Calu3 (cell line): ENCODE data around the gene NME1. TPM values are rescaled to one million over a fixed set of nuclear protein-coding genes. Genes with fewer than 3 reads are reported as not detected.
"Not testable (repeated sequence)": the region's sequence is repeated elsewhere in the genome, so short reads cannot be mapped to it uniquely, and the experiment has no call there.

Experiments used
- BruUV-seq: library from RNA; stranded (reverse); fragments of 400-500 nt; replicated peaks from 2 replicates; lab custom pipeline; 2021; lab: Mats Ljungman, UMichigan
- CTCF ChIA-PET: fragments of 300-600 bp; sonication (Branson Sonifier 250); formaldehyde crosslinking; loops from one replicate; lab custom pipeline; 2022; ENCODE audit warnings: antibody characterized with exemption; lab: Charles Lee
- DNase-seq: peaks from one replicate; pipeline ENCODE4 v3.0.0; 2022
- H3K27ac Mint-ChIP-seq: one replicate; pipeline ENCODE4 v1.8.0; 2022; ENCODE audit warnings: mixed read lengths; ENCODE audit not compliant: unreplicated experiment
- H3K27me3 Mint-ChIP-seq: one replicate; pipeline ENCODE4 v1.8.0; 2022; ENCODE audit warnings: mixed read lengths; ENCODE audit not compliant: unreplicated experiment
- H3K36me3 Mint-ChIP-seq: one replicate; pipeline ENCODE4 v1.8.0; 2022; ENCODE audit warnings: mild to moderate bottlenecking, moderate library complexity, mixed read lengths; ENCODE audit not compliant: insufficient read depth, unreplicated experiment
- H3K4me1 Mint-ChIP-seq: one replicate; pipeline ENCODE4 v1.8.0; 2022; ENCODE audit warnings: mild to moderate bottlenecking, low read depth, mixed read lengths; ENCODE audit not compliant: unreplicated experiment
- H3K4me3 Mint-ChIP-seq: one replicate; pipeline ENCODE4 v1.8.0; 2022; ENCODE audit warnings: mild to moderate bottlenecking, low read depth, moderate library complexity, mixed read lengths; ENCODE audit not compliant: unreplicated experiment
- H3K9me3 Mint-ChIP-seq: one replicate; pipeline ENCODE4 v1.8.0; 2022; ENCODE audit warnings: low read depth, mixed read lengths; ENCODE audit not compliant: unreplicated experiment
- intact Hi-C: fragments of 100-400 bp; cut with micrococcal nuclease; formaldehyde crosslinking; loops from one replicate; pipeline ENCODE4 v1.10.0; 2022; ENCODE audit not compliant: unreplicated experiment
- total RNA-seq: library from RNA; stranded (reverse); gene quantifications from 2 replicates; pipeline ENCODE4 v1.2.3, GENCODE V29; 2022
- TF ChIP-seq, protein P1 (sequence below): fragments of 200-600 bp; IDR thresholded peaks from one replicate; pipeline ENCODE4 v1.8.0; 2022; ENCODE audit warnings: antibody characterized with exemption; ENCODE audit not compliant: unreplicated experiment

NME1 gene
- total RNA-seq, 1 experiment from 2014 or later: 351 TPM

DNA sequence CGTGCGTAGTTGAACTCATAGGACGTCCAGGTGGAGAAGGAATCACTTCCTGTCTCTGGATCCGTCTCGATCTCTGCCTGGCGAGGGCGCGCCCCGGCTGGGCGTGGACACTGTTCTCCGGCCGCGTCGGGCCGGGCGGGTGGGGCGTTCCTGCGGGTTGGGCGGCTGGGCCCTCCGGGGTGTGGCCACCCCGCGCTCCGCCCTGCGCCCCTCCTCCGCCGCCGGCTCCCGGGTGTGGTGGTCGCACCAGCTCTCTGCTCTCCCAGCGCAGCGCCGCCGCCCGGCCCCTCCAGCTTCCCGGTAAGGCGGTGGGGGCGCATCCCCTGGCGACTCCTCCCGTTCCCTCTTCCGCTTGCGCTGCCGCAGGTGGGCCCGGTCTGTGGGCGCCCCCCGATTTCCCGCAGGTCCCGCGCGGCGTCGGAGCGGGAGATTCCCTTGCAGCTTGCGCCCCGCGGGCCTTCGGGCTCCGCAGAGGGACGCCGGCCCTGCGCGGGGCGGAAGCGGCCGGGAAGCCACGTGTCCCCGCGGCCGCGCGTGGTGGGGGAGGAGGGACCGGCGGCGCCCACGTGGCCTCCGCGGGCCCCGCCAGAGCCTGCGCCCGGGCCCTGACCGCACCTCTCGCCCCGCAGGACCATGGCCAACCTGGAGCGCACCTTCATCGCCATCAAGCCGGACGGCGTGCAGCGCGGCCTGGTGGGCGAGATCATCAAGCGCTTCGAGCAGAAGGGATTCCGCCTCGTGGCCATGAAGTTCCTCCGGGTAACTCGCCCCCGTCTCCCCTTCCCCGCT lies 13.0 kb downstream of the NME1 start, which contains the start of gene NME2:
TSS of gene NME2 (plus strand) at position 214 of the 789 bp plus-strand sequence. CDS start at position 634, 420 bp downstream.
- CTCF ChIA-PET: interaction anchor here (0.6 to 1.6 kb wide), 4 partner anchors 13 to 397 kb away, joined by 3 to 9 read pairs (median 3); partner anchors contain the start of gene NME1
- intact Hi-C loops: no loop called here
- Mint-ChIP-seq H3K4me3 (peak within 1 kb of the TSS; percentile 93), H3K27me3 (no peaks in the 10 kb centered on the region), H3K9me3 (no peaks in the 10 kb centered on the region), H3K4me1 (peaks cover 43% of the 10 kb centered on the region), H3K36me3 (peaks cover 94% of the 10 kb centered on the region), H3K27ac (peak within 1 kb of the TSS; percentile 96)
- TF ChIP-seq, protein P1, sequence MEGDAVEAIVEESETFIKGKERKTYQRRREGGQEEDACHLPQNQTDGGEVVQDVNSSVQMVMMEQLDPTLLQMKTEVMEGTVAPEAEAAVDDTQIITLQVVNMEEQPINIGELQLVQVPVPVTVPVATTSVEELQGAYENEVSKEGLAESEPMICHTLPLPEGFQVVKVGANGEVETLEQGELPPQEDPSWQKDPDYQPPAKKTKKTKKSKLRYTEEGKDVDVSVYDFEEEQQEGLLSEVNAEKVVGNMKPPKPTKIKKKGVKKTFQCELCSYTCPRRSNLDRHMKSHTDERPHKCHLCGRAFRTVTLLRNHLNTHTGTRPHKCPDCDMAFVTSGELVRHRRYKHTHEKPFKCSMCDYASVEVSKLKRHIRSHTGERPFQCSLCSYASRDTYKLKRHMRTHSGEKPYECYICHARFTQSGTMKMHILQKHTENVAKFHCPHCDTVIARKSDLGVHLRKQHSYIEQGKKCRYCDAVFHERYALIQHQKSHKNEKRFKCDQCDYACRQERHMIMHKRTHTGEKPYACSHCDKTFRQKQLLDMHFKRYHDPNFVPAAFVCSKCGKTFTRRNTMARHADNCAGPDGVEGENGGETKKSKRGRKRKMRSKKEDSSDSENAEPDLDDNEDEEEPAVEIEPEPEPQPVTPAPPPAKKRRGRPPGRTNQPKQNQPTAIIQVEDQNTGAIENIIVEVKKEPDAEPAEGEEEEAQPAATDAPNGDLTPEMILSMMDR: no peak
- peak; percentile 98 for DNase-seq
- BruUV-seq: no TSS peak

DNA sequence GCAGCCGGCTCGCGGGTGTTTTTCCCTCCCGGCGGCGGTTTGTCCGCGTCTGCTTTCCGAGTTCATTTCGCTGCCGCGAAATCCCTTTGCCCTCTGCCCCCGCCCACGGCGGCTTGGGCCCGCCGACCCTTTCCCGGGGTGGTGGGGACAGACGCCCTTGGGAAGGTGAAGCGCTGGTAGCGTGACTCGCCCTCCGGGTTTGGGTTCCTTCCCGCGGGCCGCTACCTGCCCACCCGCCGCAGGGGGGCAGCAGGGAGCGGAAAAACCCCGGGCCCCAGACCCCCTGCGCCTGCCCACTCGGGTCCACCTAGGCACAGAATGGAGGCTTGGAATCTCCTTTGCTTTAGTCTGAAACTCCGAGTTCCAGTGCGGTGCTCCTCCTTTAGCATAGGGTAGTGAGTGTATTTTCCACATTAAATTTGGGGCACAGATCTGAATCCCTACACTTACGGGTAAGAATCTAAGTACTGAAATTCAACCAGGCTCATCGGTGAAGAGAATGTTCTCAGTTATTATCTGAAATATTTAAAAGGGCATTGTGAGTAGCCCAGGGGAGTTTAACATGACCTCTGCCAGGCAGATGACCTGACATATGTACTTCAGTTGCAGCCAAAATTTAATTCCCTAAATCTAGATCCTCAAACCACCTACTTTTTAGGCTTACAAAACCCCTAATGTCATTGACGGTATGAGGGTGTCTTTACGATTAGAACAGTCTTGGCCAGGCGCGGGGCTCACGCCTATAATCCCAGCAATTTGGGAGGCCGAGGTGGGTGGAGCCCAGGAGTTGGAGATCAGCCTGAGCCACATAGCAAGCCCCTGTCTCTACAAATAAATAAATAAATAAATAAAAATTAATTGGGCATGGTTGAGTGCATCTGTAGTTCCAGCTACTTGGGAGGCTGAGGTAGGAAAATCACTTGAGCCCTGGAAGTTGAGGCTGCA lies 13.9 kb downstream of the NME1 start:
- CTCF ChIA-PET: no interaction called here
- H3K36me3 Mint-ChIP-seq: peaks cover 92% of the 10 kb centered on the region
- H3K4me1 Mint-ChIP-seq: peaks cover 43% of the 10 kb centered on the region
- no peaks in the 10 kb centered on the region for H3K27me3 Mint-ChIP-seq
- H3K4me3 Mint-ChIP-seq: peak overlapping the region; percentile 93
- H3K27ac Mint-ChIP-seq: peak overlapping the region; percentile 91
- intact Hi-C loops: no loop called here
- H3K9me3 Mint-ChIP-seq: no peaks in the 10 kb centered on the region
- TF ChIP-seq, protein P1: peak; percentile 98
- DNase-seq: peak; percentile 89
- TSS peak; percentile 64 for BruUV-seq

DNA sequence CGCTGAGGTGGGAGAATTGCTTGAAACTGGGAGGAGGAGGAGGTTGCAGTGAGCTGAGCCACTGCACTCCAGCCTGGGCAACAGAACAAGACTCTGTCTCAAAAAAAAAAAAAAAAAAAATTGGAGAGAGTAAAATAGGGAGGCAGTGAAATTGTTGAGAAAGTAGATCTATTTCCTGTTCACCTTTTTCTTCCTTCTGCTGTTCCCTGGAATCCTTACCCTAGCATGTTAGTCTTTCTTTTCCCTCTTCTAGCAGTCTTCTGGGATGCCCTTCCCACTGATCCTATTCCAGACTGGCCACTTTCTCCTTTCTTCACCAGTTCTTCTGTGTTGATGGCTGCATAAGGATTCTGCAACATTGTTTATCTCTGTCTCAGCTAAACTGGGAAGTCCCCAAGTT lies 16.0 kb downstream of the NME1 start:
- TF ChIP-seq, protein P1: no peak
- Mint-ChIP-seq H3K27ac (peak overlapping the region; percentile 10), H3K4me3 (no peak overlapping the region), H3K27me3 (no peaks in the 10 kb centered on the region), H3K4me1 (peaks cover 43% of the 10 kb centered on the region), H3K36me3 (peaks cover 86% of the 10 kb centered on the region), H3K9me3 (no peaks in the 10 kb centered on the region)
- BruUV-seq: no TSS peak
- no peak for DNase-seq
- intact Hi-C loops: no loop called here
- CTCF ChIA-PET: interaction anchor here (0.7 kb wide), 2 partner anchors 87 to 204 kb away, joined by 3 to 8 read pairs; no protein-coding TSS in a partner anchor

DNA sequence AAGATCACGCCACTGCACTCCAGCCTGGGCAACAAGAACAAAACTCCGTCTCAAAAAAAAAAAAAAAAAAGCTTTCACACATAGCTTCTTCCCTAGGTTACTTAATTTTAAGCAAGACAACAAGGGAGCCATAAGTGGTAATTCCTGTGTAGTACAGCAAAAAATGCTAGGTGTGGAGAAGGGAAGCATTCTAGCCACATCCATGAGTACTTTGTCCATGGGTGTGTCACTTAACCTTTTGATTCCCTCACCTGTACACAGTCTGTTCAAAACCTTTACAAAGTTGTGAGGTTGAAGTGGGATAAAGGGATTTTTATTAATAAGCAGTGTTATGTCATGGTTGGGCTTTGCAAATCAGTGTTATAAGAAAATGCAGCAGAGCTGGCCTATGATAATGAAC lies 17.4 kb downstream of the NME1 start:
- Mint-ChIP-seq H3K9me3 (no peaks in the 10 kb centered on the region), H3K4me1 (peaks cover 29% of the 10 kb centered on the region), H3K4me3 (no peak overlapping the region), H3K36me3 (peaks cover 88% of the 10 kb centered on the region), H3K27ac (no peak overlapping the region), H3K27me3 (no peaks in the 10 kb centered on the region)
- BruUV-seq: no TSS peak
- intact Hi-C loops: no loop called here
- no peak for DNase-seq
- CTCF ChIA-PET: no interaction called here
- TF ChIP-seq, protein P1: no peak

DNA sequence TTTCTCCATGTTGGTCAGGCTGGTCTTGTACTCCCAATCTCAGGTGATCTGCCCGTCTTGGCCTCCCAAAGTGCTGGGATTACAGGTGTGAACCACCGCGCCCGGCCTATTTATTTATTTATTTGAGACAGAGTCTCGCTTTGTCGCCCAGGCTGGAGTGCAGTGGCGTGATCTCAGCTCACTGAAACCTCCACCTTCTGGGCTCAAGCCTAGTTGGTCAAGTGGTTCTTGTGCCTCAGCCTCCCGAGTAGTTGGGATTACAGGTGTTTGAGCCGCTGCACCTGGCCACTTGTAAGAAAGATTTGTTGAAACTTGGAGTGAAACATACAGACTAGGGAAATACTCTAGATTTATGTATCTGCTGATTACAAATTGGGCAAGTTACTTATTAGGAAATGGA lies 18.7 kb downstream of the NME1 start:
- H3K27ac Mint-ChIP-seq, intact Hi-C loops, H3K9me3 Mint-ChIP-seq, DNase-seq, H3K27me3 Mint-ChIP-seq, BruUV-seq, H3K4me3 Mint-ChIP-seq, CTCF ChIA-PET: not testable (repeated sequence)
- Mint-ChIP-seq H3K4me1 (peaks cover 25% of the 10 kb centered on the region), H3K36me3 (peaks cover 86% of the 10 kb centered on the region)
